K562 treated with DMSO at 1 percent for 12 hours (cell line): Measurements from ENCODE around the gene RPL26. TPM values are rescaled to one million over a fixed set of nuclear protein-coding genes. Genes with fewer than 3 reads are reported as not detected.

Source experiments
- total RNA-seq: library from RNA; unstranded; fragments of 300-600 nt; gene quantifications from 2 replicates; pipeline ENCODE4 v1.2.3, GENCODE V29; 2022; ENCODE audit not compliant: insufficient read depth

Gene RPL26
- total RNA-seq: 5,262 and 6,153 TPM in 2 replicates

GRCh38 chr17:8383143-8383822, at the start of gene RPL26:
TSS of gene RPL26 (minus strand) at chr17:8383193. CDS start at chr17:8382310, 883 bp downstream.

GRCh38 chr17:8397636-8398035, 14.6 kb upstream of the RPL26 start, which contains the start of gene RNF222:
TSS of gene RNF222 (minus strand) at chr17:8397827. CDS start at chr17:8393461, 4,366 bp downstream.

GRCh38 chr17:8376271-8377067, 6.5 kb downstream of the RPL26 start, which contains the start of gene KRABD2:
TSS of gene KRABD2 (minus strand) at chr17:8376704.

GRCh38 chr17:8339540-8339939, 43.5 kb downstream of the RPL26 start, which contains the start of gene ODF4:
TSS of gene ODF4 (plus strand) at chr17:8339840. CDS start at chr17:8340052, 212 bp downstream.

Other genes with a start within 250 kb of the RPL26 start
- gene PER1, start 230.8 kb downstream of the RPL26 start, total RNA-seq: 3.3 and 6.1 TPM in 2 replicates
- 23.8 and 39.3 TPM in 2 replicates for gene VAMP2, start 220.2 kb downstream of the RPL26 start, total RNA-seq
- gene TMEM107, start 206.8 kb downstream of the RPL26 start, total RNA-seq: 17.1 and 17.9 TPM in 2 replicates
- 11.4 and 14.8 TPM in 2 replicates for gene BORCS6, start 193.0 kb downstream of the RPL26 start, total RNA-seq
- gene AURKB, start 172.6 kb downstream of the RPL26 start, total RNA-seq: 179 TPM in 2 replicates
- gene CTC1, start 135.1 kb downstream of the RPL26 start, total RNA-seq: 3.2 and 9.1 TPM in 2 replicates
- gene PFAS, start 133.9 kb downstream of the RPL26 start, total RNA-seq: 4.5 and 9.7 TPM in 2 replicates
- gene RANGRF, start 94.5 kb downstream of the RPL26 start, total RNA-seq: 17.3 and 21.5 TPM in 2 replicates
- gene SLC25A35, start 87.8 kb downstream of the RPL26 start, total RNA-seq: 9.5 and 11.3 TPM in 2 replicates
- gene ARHGEF15, start 73.0 kb downstream of the RPL26 start, total RNA-seq: not detected in 2 replicates
- not detected in 2 replicates for gene ODF4, start 43.4 kb downstream of the RPL26 start, total RNA-seq
- not detected in 2 replicates for gene RNF222, start 14.6 kb upstream of the RPL26 start, total RNA-seq
- 17.4 and 36.8 TPM in 2 replicates for gene NDEL1, start 52.7 kb upstream of the RPL26 start, total RNA-seq
- gene MYH10, start 247.5 kb upstream of the RPL26 start, total RNA-seq: 9.6 and 31.3 TPM in 2 replicates